Esophagus squamous epithelium (tissue), 5 donors: ENCODE data around the gene ZNF784. TPM values are rescaled to one million over a fixed set of nuclear protein-coding genes. Genes with fewer than 3 reads are reported as not detected.
A peak's percentile ranks its signal among the peaks of the same experiment; 100 is the strongest.

Source experiments
- DNase-seq: peaks from one replicate; lab custom pipeline; 2025; lab: John Stamatoyannopoulos, UW
- H3K27ac ChIP-seq, 4 donors: fragments of 200-600 bp; sonication (generic); one replicate each; pipeline ENCODE4 v1.5.1; 2016 to 2019; ENCODE audit warnings: mild to moderate bottlenecking in 1 of 4
- H3K27me3 ChIP-seq, 4 donors: fragments of 200-600 bp; sonication (generic); 1 replicate in 3 of 4; 2 replicates in 1 of 4; pipeline versions ENCODE4 v1.5.1 to v1.6.0; 2017 to 2021; ENCODE audit warnings: antibody characterized with exemption in 1 of 4
- H3K36me3 ChIP-seq, 3 donors: fragments of 200-600 bp; sonication (generic); one replicate each; pipeline ENCODE4 v1.5.1; 2016 to 2019
- H3K4me1 ChIP-seq, 3 donors: fragments of 200-600 bp; sonication (generic); one replicate each; pipeline ENCODE4 v1.5.1; 2017 to 2019
- H3K4me3 ChIP-seq, 4 donors: fragments of 200-600 bp; sonication (generic); 1 replicate in 3 of 4; 2 replicates in 1 of 4; pipeline ENCODE4 v1.5.1; 2016 to 2019; ENCODE audit warnings: mild to moderate bottlenecking in 2 of 4, moderate library complexity in 1 of 4
- H3K9me3 ChIP-seq, 3 donors: fragments of 200-600 bp; sonication (generic); one replicate each; pipeline ENCODE4 v1.5.1; 2016 to 2019
- POLR2A ChIP-seq, 4 donors: fragments of 450-650 bp; IDR thresholded peaks; one replicate each; pipeline ENCODE4 v1.6.1; 2017; ENCODE audit warnings: antibody characterized with exemption in 4 of 4, mild to moderate bottlenecking in 4 of 4, moderate library complexity in 3 of 4
- WGBS, 2 donors: methylation state at CpG; one replicate each; pipeline ENCODE4 v1.1.5; 2018; 5-methylcytosine and 5-hydroxymethylcytosine counted together
- intact Hi-C: fragments of 100-400 bp; cut with DNase I; formaldehyde crosslinking; loops from one replicate; pipeline ENCODE4 v1.15.0; 2022
- total RNA-seq, 4 donors: library from RNA; depleted of rRNA; stranded (reverse); fragments of >200 nt; gene quantifications; one replicate each; pipeline ENCODE4 v1.1.0, GENCODE V29; 2016
- TF ChIP-seq, protein P1 (sequence below), 6 experiments: fragments of 450-650 bp in 4 of 6; fragments of 200-600 bp in 2 of 6; sonication (generic) in 2 of 6; IDR thresholded peaks; one replicate each; pipeline ENCODE4 v1.5.1; 2016 to 2019; ENCODE audit warnings: antibody characterized with exemption in 6 of 6, mild to moderate bottlenecking in 4 of 6, moderate library complexity in 4 of 6
- donor health status: DM: yes; HTN: yes; CAD: no.

ZNF784 gene
- total RNA-seq, 4 donors from 2014 or later: 2.9 to 6.9 (median 4.4) TPM

DNA sequence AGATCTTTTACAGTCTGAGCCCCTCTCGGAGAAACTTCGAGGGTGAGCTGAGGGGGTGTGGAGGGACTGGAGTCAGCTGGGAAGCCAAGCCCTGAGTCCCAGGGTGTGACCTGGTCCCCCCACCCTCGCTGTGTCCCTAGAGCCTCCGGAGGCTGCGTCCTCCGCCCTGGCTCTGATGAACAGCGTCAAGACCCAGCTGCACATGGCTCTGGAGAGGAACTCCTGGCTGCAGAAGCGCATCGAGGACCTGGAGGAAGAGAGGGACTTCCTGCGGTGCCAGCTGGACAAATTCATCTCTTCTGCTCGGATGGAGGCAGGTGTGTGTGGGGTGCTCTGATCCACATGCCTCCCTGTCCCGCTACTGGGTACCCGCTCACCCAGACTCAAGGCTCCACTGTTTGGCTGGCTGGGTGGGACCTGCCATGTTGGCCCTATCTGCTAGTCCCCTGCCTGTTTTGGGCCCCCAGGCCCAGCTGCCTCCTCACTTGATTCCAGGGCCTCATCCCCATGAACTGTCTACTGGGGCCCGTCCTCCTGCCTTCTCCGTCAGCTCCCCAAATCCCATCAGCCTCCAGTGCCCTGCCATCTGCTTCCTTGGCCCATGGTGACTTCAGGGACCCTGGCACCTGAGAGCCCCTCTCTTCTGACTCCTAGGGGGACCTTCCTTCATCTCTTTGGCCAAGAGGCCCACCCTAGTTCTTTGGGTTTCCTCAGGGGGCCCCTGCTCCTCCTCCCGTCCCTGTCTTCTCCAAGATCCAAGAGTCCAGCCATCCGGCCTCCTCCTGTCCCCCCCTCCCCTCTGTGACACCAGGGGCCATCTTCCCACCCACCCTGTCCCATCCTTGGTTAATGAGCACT lies 25.1 kb upstream of the ZNF784 start:
- TF ChIP-seq, protein P1, sequence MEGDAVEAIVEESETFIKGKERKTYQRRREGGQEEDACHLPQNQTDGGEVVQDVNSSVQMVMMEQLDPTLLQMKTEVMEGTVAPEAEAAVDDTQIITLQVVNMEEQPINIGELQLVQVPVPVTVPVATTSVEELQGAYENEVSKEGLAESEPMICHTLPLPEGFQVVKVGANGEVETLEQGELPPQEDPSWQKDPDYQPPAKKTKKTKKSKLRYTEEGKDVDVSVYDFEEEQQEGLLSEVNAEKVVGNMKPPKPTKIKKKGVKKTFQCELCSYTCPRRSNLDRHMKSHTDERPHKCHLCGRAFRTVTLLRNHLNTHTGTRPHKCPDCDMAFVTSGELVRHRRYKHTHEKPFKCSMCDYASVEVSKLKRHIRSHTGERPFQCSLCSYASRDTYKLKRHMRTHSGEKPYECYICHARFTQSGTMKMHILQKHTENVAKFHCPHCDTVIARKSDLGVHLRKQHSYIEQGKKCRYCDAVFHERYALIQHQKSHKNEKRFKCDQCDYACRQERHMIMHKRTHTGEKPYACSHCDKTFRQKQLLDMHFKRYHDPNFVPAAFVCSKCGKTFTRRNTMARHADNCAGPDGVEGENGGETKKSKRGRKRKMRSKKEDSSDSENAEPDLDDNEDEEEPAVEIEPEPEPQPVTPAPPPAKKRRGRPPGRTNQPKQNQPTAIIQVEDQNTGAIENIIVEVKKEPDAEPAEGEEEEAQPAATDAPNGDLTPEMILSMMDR (IDR thresholded peaks at IDR 0.05): no peak
- no peak for TF ChIP-seq POLR2A (IDR thresholded peaks at IDR 0.05)
- no peaks in the 10 kb centered on the region for H3K27me3 ChIP-seq
- WGBS, 2 donors: 90 to 91% methylated on average over 4 to 5 of the region's 17 CpGs
- peak overlapping the region in 2 of 4 donors; percentile 87 to 94 for H3K4me3 ChIP-seq
- no peaks in the 10 kb centered on the region for H3K9me3 ChIP-seq
- peaks cover 25 to 67% (median 31%) of the 10 kb centered on the region in 3 donors for H3K4me1 ChIP-seq
- peak overlapping the region in 2 of 4 donors; percentile 87 to 91 for H3K27ac ChIP-seq
- DNase-seq: no peak
- peaks cover 0 to 44% (median 5%) of the 10 kb centered on the region in 3 donors for H3K36me3 ChIP-seq
- intact Hi-C loops: no loop called here

GRCh38 chr19:55648585-55649267 lies 24.4 kb upstream of the ZNF784 start:
- WGBS, 2 donors: 8 to 41% methylated on average over 5 to 10 of the region's 25 CpGs
- no peak for DNase-seq
- Histone ChIP-seq H3K4me1 (peaks cover 31 to 75% (median 37%) of the 10 kb centered on the region in 3 donors), H3K4me3 (peak overlapping the region; percentile 61 to 97 (median 90)), H3K27ac (peak overlapping the region; percentile 77 to 91 (median 84)), H3K36me3 (peaks cover 0 to 46% (median 5%) of the 10 kb centered on the region in 3 donors), H3K27me3 (no peaks in the 10 kb centered on the region), H3K9me3 (no peaks in the 10 kb centered on the region)
- TF ChIP-seq POLR2A (IDR thresholded peaks at IDR 0.05): no peak
- TF ChIP-seq, protein P1 (IDR thresholded peaks at IDR 0.05): no peak
- intact Hi-C loops: no loop called here

DNA sequence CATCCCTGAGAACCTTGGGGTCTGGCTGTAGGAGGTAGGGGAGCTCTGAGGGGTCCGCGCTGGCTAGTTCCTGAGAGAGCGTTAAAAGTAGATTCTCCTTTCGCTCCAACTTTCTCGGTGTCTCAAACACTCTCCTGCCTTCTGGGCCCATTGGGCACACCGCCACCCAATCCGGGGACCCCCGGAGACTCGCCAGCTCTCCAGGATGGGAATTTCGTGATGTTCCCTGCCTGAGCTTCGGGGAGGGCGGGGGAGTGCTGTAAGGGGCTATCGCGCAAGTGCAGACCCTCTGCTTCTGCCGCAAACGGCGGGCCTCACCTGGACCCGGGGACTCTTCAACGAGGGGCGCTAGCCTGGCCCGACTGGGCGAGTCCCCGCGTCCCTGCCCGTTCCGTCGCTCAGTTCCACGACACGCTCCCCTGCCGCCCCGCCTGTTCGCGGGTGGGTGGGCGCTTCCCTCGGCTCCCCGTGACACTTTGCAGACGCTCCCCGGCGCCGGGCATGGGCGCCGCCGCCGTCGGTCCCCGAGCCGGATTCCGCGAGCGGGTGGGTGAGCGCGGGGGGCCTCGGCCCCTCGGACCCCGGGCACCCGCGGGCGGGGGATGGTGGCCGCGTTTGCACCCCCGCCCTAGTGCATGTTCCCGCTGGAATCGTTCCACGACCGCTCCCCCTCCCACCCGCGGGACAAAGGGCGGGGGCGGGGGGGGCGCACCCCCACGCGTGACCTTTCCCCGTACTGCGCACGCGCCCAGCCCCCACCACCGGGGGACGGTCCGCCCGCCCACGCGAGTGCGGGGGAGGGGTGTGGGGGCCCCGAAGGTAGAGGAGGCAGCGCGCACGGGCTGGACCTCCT lies 23.6 kb upstream of the ZNF784 start, which contains the start of gene CCDC106:
Gene CCDC106, plus strand, starts transcription at position 481 of the 853 bp plus-strand sequence. CDS start 835 bp downstream, outside the sequence.
- 9 to 10% methylated on average over 4 to 10 of the region's 87 CpGs for WGBS, 2 donors

GRCh38 chr19:55646889-55647731 lies 22.7 kb upstream of the ZNF784 start:
- Histone ChIP-seq H3K4me1 (peaks cover 38 to 75% (median 42%) of the 10 kb centered on the region in 3 donors), H3K4me3 (peak overlapping the region; percentile 61 to 97 (median 90)), H3K9me3 (no peaks in the 10 kb centered on the region), H3K36me3 (peaks cover 0 to 37% (median 5%) of the 10 kb centered on the region in 3 donors), H3K27me3 (no peaks in the 10 kb centered on the region), H3K27ac (peak overlapping the region; percentile 77 to 91 (median 84))
- WGBS, 2 donors: 28 to 39% methylated on average over 13 of the region's 14 CpGs
- intact Hi-C loops: no loop called here
- no peak for DNase-seq
- TF ChIP-seq, protein P1 (IDR thresholded peaks at IDR 0.05): no peak
- no peak for TF ChIP-seq POLR2A (IDR thresholded peaks at IDR 0.05)

More for the DNA sequence above, 23.6 kb upstream of the ZNF784 start, which contains the start of gene CCDC106:
- no peak for DNase-seq
- H3K4me3 ChIP-seq: peak within 1 kb of the TSS; percentile 61 to 97 (median 90)
- peaks cover 0 to 45% (median 5%) of the 10 kb centered on the region in 3 donors for H3K36me3 ChIP-seq
- H3K27ac ChIP-seq: peak within 1 kb of the TSS; percentile 77 to 91 (median 84)
- peaks cover 30 to 75% (median 35%) of the 10 kb centered on the region in 3 donors for H3K4me1 ChIP-seq
- no peaks in the 10 kb centered on the region for H3K9me3 ChIP-seq
- intact Hi-C loops: no loop called here
- TF ChIP-seq, protein P1 (IDR thresholded peaks at IDR 0.05): peak in 1 of 6 experiments; percentile 15
- peak in 1 of 4 donors; percentile 14 for TF ChIP-seq POLR2A (IDR thresholded peaks at IDR 0.05)
- no peaks in the 10 kb centered on the region for H3K27me3 ChIP-seq
